Esophagus mucosa (tissue), 1 donor: Measurements from ENCODE around the gene RPL31. TPM values are rescaled to one million over a fixed set of nuclear protein-coding genes. Genes with fewer than 3 reads are reported as not detected.

ENCODE experiments used
- ATAC-seq: fragments of 200-7000 bp; cut with Tn5 transposase; one replicate; pipeline ENCODE4 v1.9.1; 2020
- total RNA-seq: library from RNA; stranded (reverse); gene quantifications from one replicate; pipeline ENCODE4 v1.2.4, GENCODE V29; 2023
- donor health status: DM: yes; HTN: yes; CAD: no.

Gene RPL31
- total RNA-seq, 1 donor from 2014 or later, result 1,141 TPM

DNA sequence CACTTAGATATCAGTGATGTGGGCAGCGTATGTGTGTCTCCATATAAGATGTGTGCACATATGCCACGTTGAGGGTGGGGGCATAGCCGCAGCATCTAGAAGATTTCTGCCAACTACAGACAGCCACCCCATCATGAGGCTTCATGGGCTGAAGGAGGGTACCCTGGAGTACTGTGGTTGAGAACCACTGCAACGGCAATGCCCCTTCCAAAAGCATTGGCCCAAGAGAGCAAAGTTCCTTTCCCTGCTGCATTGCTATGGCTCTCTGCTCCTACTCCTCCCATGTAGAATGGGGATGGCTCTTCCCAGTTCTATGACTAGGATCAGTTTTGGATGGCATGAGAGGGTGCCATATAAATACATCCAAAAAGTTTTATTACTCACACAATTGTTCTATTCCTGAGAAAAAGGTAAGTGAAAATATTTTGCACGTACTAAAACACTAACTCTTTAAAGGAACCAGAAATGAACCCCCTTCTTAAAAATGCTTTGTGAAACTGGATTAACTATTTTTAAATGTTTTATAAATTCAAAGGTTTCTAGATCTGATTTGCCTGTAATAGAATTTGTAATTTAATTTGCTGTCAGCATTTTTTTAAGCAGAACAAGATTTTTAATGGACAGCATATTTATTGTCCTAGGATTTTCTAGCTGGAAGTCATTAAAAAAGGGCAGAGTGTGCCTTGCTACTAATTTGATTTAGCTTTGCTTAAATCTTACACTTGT is 4.4 kb upstream of the RPL31 start:
- ATAC-seq, result no peak

DNA sequence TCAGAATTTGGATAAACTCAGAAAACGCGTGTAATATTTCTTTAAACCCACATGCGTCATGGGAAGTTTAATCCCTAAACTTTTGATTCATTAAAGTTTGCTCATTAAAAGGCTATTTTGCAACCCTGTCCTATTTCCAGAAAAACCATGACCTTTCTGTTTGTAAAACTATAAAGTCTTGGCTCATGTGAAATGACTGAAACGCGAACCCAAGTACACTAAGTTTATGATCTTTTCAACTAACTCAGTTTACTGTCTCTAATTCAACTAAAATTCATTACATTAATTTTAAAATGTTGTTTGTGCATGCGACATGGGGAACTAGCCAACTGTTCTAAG is 3.9 kb upstream of the RPL31 start:
- ATAC-seq, result no peak

DNA sequence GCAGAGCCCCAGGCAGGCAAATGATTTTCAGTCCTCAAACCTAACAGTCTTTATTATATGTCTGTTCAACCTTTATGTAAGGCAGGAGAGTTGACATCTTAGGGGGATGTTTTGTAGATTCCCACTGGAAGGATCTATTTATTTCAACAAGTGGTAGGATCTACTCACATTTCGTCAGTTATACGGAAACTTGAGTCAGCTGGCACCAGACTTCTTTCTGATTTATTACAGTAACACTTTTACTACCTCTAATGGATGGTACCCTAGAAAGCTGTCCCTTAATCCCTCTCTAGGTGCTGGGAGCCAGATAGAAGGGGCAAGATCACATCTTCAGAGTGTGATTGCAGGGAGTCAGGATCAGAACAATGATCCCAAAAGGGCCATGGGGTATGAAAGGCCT is 2.1 kb upstream of the RPL31 start:
- ATAC-seq, result no peak

DNA sequence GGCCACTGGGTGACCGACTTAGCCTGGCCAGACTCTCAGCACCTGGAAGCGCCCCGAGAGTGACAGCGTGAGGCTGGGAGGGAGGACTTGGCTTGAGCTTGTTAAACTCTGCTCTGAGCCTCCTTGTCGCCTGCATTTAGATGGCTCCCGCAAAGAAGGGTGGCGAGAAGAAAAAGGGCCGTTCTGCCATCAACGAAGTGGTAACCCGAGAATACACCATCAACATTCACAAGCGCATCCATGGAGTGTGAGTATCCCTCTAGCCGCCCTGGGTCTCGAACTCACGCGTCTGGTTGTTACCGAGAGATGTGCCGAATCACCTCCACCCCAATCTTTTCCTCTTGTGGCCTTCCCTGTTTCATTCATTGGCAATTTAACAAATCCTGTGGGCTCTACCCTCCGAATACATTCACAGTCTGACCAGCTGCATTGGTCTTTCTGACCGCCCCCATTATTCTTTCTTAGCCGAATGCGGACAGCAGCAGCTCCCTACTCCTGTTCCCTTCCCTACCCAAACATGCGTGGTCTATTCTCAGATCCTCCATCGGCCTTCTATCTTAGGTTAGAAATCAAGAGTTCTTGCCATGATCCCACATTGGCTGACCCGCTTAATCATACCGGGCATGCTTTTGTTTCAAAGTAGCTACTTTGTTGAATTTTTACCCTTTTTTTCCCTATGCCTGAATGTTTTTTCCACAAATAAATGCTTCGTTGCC is 631 bp downstream of the RPL31 start:
- ATAC-seq, result peak; percentile 4

DNA sequence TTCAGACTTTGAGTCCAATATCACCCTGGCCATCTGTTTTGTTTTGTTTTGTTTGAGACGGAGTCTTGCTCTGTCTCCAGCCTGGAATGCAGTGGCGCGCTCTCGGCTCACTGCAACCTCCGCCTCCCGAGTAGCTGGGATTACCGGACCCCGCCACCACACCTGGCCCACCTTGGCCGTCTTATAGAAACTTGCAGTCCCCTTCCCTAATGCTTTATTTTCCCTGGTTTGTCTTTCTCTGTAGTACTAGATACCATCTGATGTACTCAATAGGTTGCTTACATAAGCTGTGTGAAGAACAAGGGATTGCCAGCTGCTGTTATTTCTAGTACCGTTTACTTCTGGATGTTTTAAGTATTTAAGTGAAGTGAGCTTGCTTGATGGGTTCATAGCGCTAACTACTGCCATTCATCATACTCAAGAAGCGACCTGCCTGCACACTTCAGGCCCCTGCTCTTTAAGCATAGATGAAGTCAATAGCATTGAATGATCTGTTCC is 1.2 kb downstream of the RPL31 start:
- ATAC-seq, result no peak

DNA sequence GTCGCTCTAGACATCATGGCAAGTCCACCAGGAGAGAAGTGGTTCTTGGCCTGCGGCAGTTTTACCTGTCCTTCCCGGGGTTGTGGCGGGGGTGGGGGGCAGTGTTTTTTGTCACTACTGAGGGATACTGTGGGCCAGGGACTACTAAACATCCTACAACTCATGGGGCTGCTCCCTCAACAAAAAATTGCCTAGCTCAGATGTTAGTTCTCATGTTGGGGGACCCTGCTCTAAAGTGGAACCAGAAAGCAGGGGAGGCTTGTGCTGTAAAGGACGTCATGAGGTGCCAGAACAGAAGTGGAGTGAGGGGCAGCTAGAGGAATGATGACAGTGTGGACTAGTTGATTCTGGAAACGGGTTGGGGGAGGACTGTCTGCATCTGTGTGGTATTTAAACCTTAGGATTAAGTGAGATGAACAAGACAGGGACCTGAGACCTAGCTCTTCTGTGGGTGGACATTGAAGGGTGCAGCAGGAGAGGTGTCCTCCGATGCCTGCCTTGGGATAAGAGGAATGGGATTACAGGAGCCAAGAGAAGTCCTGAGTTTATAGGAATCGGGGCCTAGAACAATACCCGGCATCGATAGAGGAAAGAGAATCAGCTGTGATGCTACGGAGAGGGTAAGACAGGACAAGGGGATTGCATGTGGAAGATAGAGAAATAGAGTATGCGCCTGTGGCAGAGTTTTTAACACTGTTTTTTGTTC is 2.7 kb downstream of the RPL31 start:
- ATAC-seq, result no peak

DNA sequence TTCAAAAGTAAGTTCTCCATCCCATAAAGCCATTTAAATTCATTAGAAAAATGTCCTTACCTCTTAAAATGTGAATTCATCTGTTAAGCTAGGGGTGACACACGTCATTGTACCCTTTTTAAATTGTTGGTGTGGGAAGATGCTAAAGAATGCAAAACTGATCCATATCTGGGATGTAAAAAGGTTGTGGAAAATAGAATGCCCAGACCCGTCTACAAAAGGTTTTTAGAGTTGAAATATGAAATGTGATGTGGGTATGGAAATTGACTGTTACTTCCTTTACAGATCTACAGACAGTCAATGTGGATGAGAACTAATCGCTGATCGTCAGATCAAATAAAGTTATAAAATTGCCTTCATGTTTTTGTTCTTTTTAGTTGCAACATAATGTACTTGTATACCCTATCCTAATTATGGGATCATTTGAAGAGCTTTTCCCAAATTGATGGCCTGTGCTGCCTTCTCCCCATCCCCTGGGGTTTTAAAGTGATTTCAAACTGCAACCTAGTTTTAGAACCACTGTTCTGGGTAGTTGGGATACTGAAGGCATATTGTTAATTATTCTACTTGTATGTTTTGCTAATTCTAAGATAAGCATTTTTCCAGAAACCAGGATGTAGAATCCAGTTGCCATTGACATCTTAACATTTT is 4.1 kb downstream of the RPL31 start:
- ATAC-seq, result no peak

DNA sequence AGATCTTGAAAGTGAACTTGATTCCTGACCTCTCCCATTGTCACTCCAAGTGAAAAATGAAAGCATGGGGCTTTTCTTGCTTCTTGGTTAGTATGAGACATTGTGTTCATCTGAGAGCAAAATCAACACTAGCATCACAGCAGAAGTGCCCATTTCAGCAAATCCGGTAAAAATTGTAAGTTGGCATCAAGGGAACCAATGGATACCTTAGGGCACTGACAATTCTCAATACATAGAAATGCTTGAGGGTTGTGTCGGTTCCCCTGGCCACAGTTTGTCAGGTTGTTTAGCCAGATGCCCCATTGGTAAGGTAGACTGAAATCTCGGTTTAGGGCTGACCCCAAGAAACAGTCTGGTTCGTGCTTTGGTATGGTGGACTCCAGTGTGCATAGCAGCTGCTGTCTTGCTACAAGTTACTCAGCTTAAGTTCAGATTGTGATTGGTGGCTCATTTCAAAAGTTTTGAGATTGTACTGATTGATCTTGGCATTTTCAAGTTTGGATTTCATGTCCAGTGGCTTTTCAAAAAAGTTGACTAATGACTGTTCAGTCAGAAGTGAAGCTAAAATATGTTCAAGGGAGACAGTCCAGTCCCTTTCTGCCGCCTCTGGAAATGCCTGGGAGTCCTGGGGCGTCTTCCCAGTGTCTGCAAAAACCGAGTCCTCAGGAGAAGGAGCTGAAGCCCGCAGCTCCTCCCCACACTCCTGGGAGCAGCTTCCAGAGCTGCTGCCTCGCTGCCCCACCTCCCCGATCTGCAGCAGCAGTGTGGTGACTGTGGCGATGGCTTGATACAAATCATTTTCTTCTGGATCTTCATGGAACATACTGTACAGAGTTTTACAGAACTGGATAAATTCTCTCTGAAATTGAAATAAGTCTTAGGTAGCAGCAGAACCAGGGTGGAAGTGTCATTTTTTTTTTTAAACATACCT is 5.6 kb downstream of the RPL31 start:
- no peak for ATAC-seq

DNA sequence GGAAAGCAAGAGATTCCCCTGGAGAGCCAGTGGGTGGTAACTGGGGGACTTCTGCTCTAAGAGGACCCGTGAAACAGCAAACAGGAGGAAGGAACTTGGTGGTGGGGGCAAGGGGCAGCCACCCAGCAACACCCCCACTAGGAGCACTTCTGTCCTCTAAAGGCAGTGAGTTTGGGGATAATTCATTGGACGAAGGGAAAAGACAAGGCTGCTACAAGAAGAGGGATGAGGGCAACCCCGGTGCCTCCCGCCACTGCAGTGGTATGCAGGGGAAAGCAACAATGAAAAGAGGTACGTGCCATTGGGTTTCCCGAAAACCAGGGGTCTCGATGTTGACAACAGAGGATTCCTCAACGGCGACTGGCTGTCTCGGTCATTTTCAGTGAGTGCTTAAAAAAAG is 9.1 kb downstream of the RPL31 start:
- ATAC-seq, result no peak

DNA sequence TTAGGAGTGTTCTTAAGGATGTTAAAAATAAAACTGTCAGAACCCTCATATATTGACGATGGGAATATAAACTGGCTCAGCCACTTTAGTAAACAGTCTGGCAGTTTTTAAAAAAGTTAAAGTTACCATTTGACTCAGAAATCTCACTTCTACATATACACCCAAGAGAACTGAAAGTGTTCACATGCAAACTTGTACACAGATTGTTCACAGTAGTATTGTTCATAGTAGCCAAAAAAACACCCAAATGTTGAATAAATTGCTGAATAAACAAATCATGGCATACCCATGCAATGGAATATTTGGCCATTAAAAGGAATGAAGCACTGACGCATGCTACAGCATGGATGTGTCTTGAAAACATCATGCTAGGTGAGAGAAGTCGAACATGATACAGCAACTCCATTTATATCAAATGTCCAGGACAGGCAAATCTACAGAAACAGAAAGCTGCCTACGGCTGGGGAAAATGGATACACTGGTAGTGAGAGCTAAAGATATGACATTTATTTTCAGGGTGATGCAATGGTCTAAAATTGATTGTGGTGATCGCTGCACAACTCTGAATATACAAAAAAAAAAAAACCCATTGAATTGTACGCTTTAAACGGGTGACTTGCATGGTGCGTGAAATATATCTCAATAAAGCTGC is 10.1 kb downstream of the RPL31 start:
- ATAC-seq, result no peak

DNA sequence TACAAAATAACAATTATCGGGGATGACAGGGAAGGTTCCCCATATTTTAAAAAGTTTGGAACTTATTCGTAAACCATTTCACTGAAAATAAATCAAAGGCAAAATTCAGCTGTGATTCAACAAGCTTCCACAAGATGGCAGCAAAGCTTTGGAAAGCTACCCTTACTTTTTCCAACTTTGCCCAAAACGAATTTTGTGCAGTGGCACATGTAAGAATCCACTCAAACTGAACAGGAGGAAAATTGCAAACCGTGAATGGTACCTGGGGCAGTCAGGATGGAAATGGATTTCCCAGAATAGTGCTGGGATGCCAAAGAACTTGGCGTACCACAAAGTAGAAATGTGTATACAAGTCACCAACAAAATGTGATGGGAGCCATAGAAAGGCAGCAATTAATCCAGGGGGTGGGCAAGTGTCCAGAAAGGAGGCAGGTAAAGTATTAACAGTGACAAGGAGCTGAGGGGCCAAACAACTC is 10.7 kb downstream of the RPL31 start:
- ATAC-seq, result peak; percentile 46

DNA sequence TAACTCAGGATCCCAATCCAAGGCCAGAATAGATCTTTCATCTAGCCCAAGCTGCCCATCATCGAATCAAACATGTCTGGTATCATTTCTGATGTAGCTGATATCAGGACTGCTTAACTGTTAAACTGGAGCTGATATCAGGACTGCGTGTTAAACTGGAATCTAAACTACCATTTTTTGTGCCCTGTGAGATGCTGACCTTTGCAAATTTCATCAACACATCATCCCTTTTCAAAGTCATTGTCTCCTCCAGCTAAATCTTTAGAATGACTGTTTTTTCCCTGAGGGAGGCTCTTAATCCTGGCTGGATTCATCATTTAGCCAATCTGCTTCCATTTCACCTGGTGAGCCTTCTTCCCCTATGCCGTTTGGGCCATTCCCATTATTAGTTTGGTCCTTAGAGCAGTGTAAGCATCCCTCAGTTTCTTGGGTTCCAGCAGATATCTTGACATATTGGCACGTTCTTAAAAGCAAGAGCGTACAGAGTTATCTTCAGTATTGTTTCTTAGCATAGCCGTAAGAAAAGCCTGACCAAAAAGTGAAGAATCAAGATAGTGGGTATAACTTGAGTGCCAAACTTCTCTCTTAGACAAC is 12.3 kb downstream of the RPL31 start:
- no peak for ATAC-seq

DNA sequence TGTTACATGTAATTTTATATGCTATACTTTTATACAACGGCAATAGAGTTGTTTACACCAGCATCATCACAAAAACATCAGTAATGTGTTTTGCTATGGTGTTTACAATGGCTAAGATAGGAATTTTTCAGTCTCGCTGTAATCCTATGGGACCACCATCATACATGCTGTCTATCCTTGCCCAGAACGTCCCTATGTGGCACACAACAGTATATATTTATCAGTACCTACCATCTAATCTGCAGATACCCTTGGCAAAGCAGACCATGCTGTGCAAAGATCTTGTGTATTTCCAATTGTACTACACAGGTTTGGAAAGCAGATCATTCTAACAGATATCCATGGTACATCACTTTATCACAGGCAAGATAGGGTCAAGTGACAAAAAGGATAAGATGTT is 15.3 kb downstream of the RPL31 start:
- ATAC-seq, result no peak

DNA sequence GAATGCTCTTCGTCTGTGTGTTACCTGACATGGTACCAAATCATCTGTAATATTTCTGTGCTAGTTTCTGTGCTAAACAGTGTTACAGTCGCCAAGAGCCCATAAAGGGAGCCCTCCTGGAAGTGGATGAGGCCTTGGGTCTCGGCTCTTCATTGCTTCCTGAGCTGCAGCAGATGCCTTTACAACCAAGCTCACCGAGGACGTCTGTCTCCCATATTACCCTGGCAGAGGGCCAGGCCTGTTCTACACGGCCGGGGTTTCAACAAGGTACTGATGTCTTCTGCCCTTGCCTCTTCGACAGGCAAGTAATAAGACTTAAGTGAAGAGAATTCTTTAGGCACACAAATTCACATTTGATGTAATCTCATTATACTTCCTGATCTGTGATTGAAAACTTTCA is 16.8 kb downstream of the RPL31 start:
- no peak for ATAC-seq

DNA sequence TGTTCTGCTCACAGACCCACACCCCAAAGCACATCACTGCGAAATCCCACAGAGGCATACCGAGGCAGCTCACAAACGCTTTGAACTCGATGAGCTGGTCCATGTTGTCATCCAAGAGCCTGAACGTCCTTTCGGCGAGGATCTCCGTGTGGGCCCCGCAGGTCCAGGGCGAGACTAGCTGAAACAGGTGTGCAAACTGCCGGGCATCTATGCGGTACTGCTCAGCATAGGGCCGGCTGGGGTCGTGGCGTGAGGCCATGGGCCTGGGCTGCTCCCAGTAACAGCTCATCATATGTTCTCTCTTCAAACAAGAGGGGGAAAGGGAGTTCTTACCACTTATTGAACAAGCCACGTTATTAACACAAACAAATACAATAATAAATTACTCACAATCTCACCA is 20.1 kb downstream of the RPL31 start:
- no peak for ATAC-seq

DNA sequence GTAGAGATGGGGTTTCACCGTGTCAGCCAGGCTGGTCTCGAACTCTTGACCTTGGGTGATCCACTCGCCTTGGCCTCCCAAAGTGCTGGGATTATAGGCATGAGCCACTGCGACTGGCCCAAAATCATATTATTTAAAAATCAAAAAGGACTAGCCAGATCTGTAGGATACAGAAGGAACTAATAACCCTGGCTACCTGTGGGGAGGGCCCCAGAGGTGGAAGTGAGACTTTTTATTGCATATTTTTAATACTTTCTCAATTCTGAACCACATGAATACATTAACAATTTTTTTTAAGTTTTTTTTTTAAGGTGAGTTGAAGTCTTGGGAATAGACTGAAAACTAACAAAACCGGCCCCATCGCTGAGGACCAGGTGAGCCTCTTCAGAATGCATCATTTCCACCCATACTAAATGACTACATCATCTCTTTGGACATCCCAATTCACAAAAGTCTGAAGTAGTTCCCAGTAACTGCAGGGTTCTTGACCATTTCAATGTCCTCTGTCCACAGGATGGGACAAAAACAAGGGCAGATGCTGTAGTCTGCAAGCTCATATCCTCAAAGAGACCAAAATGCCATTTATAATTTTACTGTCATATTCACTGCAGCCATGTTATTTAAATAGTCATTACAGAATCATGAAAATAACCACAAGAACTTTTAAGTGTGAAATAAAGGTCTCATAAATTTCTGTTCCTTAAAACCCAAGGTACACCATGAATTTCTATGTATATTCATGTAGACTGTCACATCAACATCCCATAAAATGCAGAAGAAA is 21.4 kb downstream of the RPL31 start:
- no peak for ATAC-seq

DNA sequence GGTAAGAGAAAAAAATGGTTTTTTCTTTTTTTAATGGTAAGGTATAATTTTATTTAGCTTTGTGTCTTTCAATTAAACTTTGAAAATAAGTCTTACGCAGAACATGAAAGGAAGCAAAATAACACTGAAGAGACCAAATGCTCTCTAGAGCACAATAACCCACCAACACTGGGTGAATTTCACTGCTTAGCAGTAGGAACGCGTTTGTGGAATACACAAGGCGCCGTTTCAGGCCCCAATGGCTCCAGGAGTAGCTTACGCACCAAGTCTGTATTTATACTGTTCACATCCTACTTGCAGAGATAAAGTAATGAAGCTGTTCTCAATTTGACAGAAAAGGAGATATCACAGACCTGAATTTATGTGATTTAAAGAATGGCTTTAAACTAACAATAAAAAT is 23.5 kb downstream of the RPL31 start:
- no peak for ATAC-seq

DNA sequence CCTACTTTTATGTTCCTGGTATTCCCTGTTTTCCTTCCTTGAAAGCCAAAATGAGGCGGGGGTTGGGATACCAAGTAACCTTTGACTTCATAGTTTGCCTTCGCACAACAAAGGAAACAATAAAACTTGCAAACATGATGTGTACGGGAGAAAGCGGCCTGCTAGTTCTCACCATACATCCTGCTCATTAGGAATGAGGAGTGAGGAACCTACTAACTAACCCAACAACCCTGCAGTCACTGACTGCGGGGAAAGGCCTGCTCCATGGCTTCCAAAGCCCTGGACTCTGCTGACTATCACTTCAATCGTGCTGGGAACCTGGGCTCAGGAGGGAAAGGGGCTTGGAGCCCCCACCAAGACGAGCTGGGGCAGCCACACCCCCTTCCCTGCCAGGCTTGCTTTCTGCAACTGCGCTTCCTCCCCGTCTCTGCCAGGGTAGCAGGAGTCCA is 24.2 kb downstream of the RPL31 start:
- no peak for ATAC-seq

DNA sequence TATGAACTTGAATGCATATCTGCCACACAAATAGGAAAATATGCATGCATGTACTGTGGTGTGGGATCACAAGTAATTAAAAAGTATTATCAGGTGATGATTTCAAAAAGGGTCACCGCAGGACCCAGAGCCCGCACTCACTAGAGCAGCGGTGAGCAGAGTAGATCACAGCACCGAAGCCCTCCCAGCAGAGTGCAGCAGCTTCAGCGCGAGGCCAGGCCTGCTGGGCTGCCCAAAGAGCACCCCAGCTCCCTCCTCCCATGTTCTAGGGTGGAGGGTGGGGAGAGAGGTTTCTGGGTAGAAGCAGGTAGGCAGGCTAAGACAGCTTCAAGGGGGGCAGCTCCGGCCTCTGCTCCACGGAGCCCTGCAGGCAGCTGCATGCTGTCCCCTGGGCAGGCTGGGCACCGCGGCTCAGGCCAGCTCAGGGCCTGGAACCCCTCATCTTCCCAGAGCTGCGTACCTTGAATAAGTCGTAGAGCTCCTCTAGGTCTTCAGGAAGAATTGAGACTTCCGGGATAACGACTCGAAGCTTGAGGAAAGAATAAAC is 24.9 kb downstream of the RPL31 start:
- ATAC-seq, result no peak

DNA sequence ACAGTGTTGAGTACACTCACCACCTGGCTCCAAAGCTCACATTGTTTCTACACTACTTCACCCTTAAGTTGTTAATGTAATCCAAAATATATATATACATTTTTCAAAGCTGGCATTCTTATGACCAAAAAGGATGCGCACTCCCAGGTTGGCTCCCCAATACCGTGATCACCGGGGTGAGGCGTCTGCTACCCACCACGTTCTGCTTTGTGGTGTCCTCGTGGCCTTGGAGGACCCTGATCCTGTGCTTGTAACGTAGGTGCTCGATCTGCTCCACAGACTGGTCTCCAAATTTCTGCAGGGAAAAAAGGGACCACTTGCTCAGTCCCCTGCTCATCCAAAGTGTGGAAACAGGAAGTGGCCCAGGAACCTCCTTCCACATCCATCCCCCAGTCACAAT is 25.8 kb downstream of the RPL31 start:
- ATAC-seq, result no peak
